Dedifferentiated amniotic fluid mesenchymal stem cell (primary cell): ENCODE measurements around the gene PTGS1.
A peak's percentile ranks its signal among the peaks of the same experiment; 100 is the strongest.
"Not testable (repeated sequence)": the region's sequence is repeated elsewhere in the genome, so short reads cannot be mapped to it uniquely, and the experiment has no call there.

ENCODE experiments used
- DNase-seq: peaks from one replicate; pipeline ENCODE4 v3.0.0-alpha.2; 2016; ENCODE audit errors: extremely low spot score

Gene PTGS1

DNA sequence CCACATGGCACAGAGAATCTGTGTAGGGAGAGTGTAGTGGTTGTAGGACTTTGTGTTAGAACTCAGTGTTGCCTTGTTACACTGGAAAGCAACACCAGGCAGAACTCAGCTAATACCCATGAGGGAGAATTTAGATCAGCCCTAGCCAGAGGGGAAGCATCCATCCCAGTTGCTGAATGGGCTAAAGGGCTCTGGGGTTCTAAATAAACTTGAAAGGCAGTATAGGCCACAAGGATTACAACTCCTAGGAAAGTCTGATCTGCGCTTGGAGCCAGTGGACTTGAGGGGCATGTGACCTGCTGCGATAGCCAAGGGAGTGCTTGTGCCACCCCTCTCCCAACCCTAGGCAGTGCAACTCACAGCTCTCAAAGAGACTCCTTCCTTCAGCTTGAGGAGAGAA is 26.9 kb downstream of the PTGS1 start:
- no peak for DNase-seq

GRCh38 chr9:122398371-122398924 is 27.6 kb downstream of the PTGS1 start:
- no peak for DNase-seq

DNA sequence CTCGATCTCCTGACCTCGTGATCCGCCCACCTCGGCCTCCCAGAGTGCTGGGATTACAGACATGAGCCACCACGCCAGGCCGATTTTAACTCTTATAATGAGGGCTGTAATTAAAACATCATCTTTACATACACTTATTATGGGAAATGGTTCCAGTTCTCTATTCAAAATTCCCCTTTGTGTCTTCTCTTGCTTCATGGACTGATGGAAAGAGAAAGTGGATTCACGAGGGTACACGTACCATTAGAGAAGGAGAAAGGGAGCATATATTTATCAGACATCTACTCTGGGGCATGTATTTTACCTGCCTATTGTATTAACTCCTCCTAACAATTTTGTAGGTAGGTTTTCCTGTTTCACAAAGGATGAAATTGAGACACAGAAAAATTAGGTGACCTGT is 31.1 kb downstream of the PTGS1 start:
- DNase-seq = no peak

GRCh38 chr9:122402403-122402871 is 31.6 kb downstream of the PTGS1 start:
- DNase-seq = peak; percentile 98

DNA sequence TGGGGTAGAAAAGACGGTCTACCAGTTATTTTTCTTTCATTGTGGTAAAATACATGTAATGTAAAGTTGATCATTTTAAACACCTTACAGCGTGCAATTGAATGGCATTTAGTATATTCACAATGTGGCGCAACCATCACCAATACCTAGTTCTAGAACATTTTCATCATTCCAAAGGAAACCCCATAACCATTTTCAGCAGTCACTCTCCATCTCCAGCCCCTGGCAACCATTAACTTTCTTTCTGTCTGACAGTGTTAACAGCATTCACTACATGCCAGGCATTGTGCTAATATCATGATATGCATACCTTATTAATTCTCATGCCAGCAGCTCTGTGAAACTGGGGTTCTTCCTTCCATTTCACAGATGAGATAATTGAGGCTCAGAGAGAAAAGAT is 32.0 kb downstream of the PTGS1 start:
- no peak for DNase-seq

DNA sequence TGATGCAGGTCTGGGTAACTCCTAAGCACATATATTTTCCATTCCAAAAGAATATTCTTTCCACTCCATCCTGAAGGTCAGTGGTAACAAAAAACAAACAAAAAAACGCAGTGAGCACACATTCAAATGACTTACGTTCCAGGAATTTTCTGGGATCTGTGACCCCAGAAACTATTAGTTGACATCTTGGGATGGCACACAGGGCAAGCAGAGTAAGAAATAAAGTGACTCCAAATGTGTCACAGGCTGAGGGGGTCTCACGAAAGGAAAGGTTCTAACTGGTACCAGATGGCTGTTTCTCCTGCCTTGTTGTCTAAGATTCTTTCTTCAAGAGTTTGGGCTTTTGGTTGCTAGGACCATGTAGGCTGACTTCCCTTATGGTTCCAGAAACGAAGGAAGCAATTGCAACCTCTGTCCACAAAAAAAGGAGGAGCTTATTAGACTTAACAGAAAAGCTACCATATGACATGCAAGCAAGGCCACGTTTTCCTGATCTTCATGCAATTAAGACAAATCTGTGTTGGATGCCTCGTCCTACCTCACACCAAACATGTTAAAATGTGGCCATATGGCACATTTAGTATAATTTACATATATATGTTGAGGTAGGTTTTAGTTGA is 32.7 kb downstream of the PTGS1 start:
- DNase-seq = peak; percentile 24

DNA sequence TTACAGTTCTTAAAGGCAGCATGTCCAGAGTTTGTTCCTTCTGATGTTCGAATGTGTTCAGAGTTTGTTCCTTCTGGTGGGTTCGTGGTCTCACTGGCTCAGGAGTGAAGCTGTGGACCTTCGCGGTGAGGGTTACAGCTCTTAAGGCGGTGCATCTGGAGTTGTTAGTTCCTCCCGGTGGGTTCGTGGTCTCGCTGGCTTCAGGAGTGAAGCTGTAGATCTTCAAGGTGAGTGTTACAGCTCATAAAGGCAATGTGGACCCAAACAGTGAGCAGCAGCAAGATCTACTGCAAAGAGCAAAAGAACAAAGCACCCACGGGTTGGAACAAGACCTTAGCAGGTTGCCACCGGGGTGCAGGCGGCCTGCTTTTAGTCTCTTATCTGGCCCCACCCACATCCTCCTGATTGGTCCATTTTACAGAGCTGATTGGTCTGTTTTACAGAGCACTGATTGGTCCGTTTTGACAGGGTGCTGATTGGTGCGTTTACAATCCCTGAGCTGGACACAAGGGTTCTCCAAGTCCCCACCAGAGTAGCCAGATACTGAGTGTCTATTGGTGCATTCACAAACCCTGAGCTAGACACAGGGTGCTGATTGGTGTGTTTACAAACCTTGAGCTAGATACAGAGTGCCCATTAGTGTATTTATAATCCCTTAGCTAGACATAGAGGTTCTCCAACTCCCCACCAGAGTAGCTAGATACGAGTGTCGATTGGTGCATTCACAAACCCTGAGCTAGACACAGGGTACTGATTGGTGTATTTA is 34.7 kb downstream of the PTGS1 start:
- DNase-seq = not testable (repeated sequence)

- DNase-seq = no peak
Observed at GRCh38 chr9:122406070-122406890, 35.5 kb downstream of the PTGS1 start.

GRCh38 chr9:122414108-122414507 is 43.3 kb downstream of the PTGS1 start:
- not testable (repeated sequence) for DNase-seq

DNA sequence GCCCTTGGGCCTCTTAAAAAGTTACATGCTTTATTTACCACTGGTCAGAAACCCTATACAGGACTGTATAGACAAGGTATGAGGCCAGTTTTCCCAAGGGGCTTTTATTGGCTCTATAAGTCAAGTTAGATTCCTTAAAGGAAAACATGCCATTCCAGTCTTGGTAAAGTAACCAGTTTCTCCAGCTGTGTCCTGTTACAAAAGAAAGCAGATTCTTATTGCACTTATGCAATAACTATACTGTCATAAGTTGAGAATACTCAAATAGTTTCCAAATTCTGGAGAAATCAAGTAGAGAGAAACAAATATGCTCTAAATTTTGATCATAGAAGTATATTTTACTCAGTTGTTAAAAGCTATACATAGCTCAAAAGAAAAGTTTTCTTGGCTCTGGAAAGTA is 47.2 kb downstream of the PTGS1 start:
- DNase-seq = peak; percentile 29

GRCh38 chr9:122420315-122420714 is 49.5 kb downstream of the PTGS1 start:
- no peak for DNase-seq

- DNase-seq = no peak
Observed at GRCh38 chr9:122425087-122425486, 54.3 kb downstream of the PTGS1 start.

GRCh38 chr9:122426723-122427122 is 55.9 kb downstream of the PTGS1 start:
- no peak for DNase-seq

DNA sequence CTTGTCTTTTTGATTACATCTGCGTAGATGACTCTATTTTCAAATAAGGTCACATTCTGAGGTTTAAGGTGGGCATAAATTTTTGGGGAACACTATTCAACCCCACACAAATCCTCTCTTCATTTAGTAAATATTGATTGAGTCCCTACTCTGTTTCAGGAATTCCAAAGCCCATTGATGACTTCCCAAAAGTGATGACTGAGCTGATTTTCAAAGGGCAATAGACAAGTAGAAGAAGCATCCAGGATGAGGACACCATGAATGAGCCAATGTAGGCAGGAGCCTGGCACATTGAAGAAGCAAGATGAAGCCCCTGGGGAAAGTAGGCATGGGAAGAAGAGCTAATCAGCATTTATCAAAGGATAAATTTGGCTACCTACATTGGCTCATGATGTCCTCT is 71.7 kb downstream of the PTGS1 start:
- DNase-seq = no peak

GRCh38 chr9:122444041-122444733 is 73.4 kb downstream of the PTGS1 start:
- DNase-seq = peak; percentile 52
